Memory B cell (primary cell): ENCODE measurements around the gene STON1.
"Not testable (repeated sequence)": the region's sequence is repeated elsewhere in the genome, so short reads cannot be mapped to it uniquely, and the experiment has no call there.

Experiments
- ATAC-seq: fragments of 150-1000 bp; cut with Tn5 transposase; 2 replicates; pipeline ENCODE4 v1.10.0; 2021; ENCODE audit warnings: low read depth, mild to moderate bottlenecking, moderate library complexity
- DNase-seq, 2 donors: peaks; one replicate each; pipeline ENCODE4 v3.0.0; 2022; ENCODE audit warnings: low spot score in 2 of 2
- H3K27ac Mint-ChIP-seq: one replicate; pipeline ENCODE4 v1.8.0; 2022; ENCODE audit warnings: mild to moderate bottlenecking, moderate library complexity, mixed read lengths
- H3K27me3 Mint-ChIP-seq: one replicate; pipeline ENCODE4 v1.8.0; 2022; ENCODE audit warnings: mixed read lengths
- H3K36me3 Mint-ChIP-seq: one replicate; pipeline ENCODE4 v1.8.0; 2022; ENCODE audit warnings: mild to moderate bottlenecking, mixed read lengths
- H3K4me1 Mint-ChIP-seq: one replicate; pipeline ENCODE4 v1.8.0; 2022; ENCODE audit warnings: mixed read lengths
- H3K4me3 Mint-ChIP-seq: one replicate; pipeline ENCODE4 v1.8.0; 2022; ENCODE audit warnings: mild to moderate bottlenecking, moderate library complexity, mixed read lengths
- H3K9me3 Mint-ChIP-seq: one replicate; pipeline ENCODE4 v1.8.0; 2022; ENCODE audit warnings: mixed read lengths

The STON1 gene

GRCh38 chr2:48540237-48540935 lies 10.4 kb downstream of the STON1 start:
- no peak for ATAC-seq
- Mint-ChIP-seq H3K27me3 (no peaks in the 10 kb centered on the region), H3K4me1 (no peaks in the 10 kb centered on the region), H3K9me3 (no peaks in the 10 kb centered on the region), H3K27ac (no peak overlapping the region), H3K36me3 (no peaks in the 10 kb centered on the region), H3K4me3 (no peak overlapping the region)
- no peak for DNase-seq

GRCh38 chr2:48541666-48542389 lies 11.9 kb downstream of the STON1 start:
- ATAC-seq, result no peak

GRCh38 chr2:48543895-48544294 lies 13.9 kb downstream of the STON1 start:
- no peak for DNase-seq
- Mint-ChIP-seq H3K27ac (no peak overlapping the region), H3K4me3 (no peak overlapping the region), H3K27me3 (no peaks in the 10 kb centered on the region), H3K4me1 (no peaks in the 10 kb centered on the region), H3K9me3 (no peaks in the 10 kb centered on the region), H3K36me3 (no peaks in the 10 kb centered on the region)
- ATAC-seq, result no peak

More at GRCh38 chr2:48541666-48542389, 11.9 kb downstream of the STON1 start:
- no peaks in the 10 kb centered on the region for H3K36me3 Mint-ChIP-seq
- no peaks in the 10 kb centered on the region for H3K27me3 Mint-ChIP-seq
- H3K27ac Mint-ChIP-seq, result no peak overlapping the region
- H3K9me3 Mint-ChIP-seq, result no peaks in the 10 kb centered on the region
- DNase-seq, result no peak
- H3K4me1 Mint-ChIP-seq, result no peaks in the 10 kb centered on the region
- H3K4me3 Mint-ChIP-seq, result no peak overlapping the region

- no peak for DNase-seq
- Mint-ChIP-seq H3K36me3 (no peaks in the 10 kb centered on the region), H3K9me3 (no peaks in the 10 kb centered on the region), H3K4me3 (no peak overlapping the region), H3K27ac (no peak overlapping the region), H3K4me1 (no peaks in the 10 kb centered on the region), H3K27me3 (no peaks in the 10 kb centered on the region)
- no peak for ATAC-seq
Observed at GRCh38 chr2:48545244-48545643, 15.3 kb downstream of the STON1 start.

GRCh38 chr2:48548840-48549239 lies 18.9 kb downstream of the STON1 start:
- Mint-ChIP-seq H3K27ac (no peak overlapping the region), H3K9me3 (peaks cover 2% of the 10 kb centered on the region), H3K4me1 (no peaks in the 10 kb centered on the region), H3K36me3 (peaks cover 3% of the 10 kb centered on the region), H3K4me3 (no peak overlapping the region), H3K27me3 (peaks cover 3% of the 10 kb centered on the region)
- DNase-seq (no peak), ATAC-seq (no peak)

- Mint-ChIP-seq H3K27ac (no peak overlapping the region), H3K27me3 (peaks cover 3% of the 10 kb centered on the region), H3K4me3 (no peak overlapping the region), H3K4me1 (no peaks in the 10 kb centered on the region), H3K9me3 (peaks cover 2% of the 10 kb centered on the region), H3K36me3 (peaks cover 3% of the 10 kb centered on the region)
- no peak for ATAC-seq
- DNase-seq, result no peak
Observed at GRCh38 chr2:48549972-48550371, 20.0 kb downstream of the STON1 start.

- H3K36me3 Mint-ChIP-seq, result peaks cover 3% of the 10 kb centered on the region
- no peaks in the 10 kb centered on the region for H3K4me1 Mint-ChIP-seq
- H3K9me3 Mint-ChIP-seq, result peaks cover 2% of the 10 kb centered on the region
- no peak overlapping the region for H3K4me3 Mint-ChIP-seq
- DNase-seq (no peak), ATAC-seq (no peak)
- H3K27me3 Mint-ChIP-seq, result peaks cover 3% of the 10 kb centered on the region
- no peak overlapping the region for H3K27ac Mint-ChIP-seq
Observed at GRCh38 chr2:48551548-48551947, 21.6 kb downstream of the STON1 start.

- H3K27me3 Mint-ChIP-seq, H3K4me1 Mint-ChIP-seq, H3K36me3 Mint-ChIP-seq, ATAC-seq, H3K27ac Mint-ChIP-seq, H3K4me3 Mint-ChIP-seq, H3K9me3 Mint-ChIP-seq, DNase-seq: not testable (repeated sequence)
Observed at GRCh38 chr2:48555071-48555470, 25.1 kb downstream of the STON1 start.

- no peak for ATAC-seq
- no peak overlapping the region for H3K27ac Mint-ChIP-seq
- peaks cover 1% of the 10 kb centered on the region for H3K27me3 Mint-ChIP-seq
- peaks cover 2% of the 10 kb centered on the region for H3K36me3 Mint-ChIP-seq
- no peak overlapping the region for H3K4me3 Mint-ChIP-seq
- no peaks in the 10 kb centered on the region for H3K9me3 Mint-ChIP-seq
- no peak for DNase-seq
- H3K4me1 Mint-ChIP-seq, result peaks cover 2% of the 10 kb centered on the region
Observed at GRCh38 chr2:48558456-48558855, 28.5 kb downstream of the STON1 start.

GRCh38 chr2:48560546-48561209 lies 30.7 kb downstream of the STON1 start:
- no peak overlapping the region for H3K27ac Mint-ChIP-seq
- no peaks in the 10 kb centered on the region for H3K36me3 Mint-ChIP-seq
- H3K4me1 Mint-ChIP-seq, result peaks cover 2% of the 10 kb centered on the region
- no peaks in the 10 kb centered on the region for H3K27me3 Mint-ChIP-seq
- no peaks in the 10 kb centered on the region for H3K9me3 Mint-ChIP-seq
- DNase-seq (no peak), ATAC-seq (no peak)
- no peak overlapping the region for H3K4me3 Mint-ChIP-seq

- no peaks in the 10 kb centered on the region for H3K9me3 Mint-ChIP-seq
- DNase-seq (no peak), ATAC-seq (no peak)
Observed at GRCh38 chr2:48562281-48562680, 32.3 kb downstream of the STON1 start.

GRCh38 chr2:48566592-48567310 lies 36.8 kb downstream of the STON1 start:
- Mint-ChIP-seq H3K4me3 (no peak overlapping the region), H3K9me3 (no peaks in the 10 kb centered on the region), H3K27me3 (peaks cover 5% of the 10 kb centered on the region), H3K36me3 (no peaks in the 10 kb centered on the region), H3K27ac (no peak overlapping the region), H3K4me1 (no peaks in the 10 kb centered on the region)
- ATAC-seq (no peak), DNase-seq (no peak)

More at GRCh38 chr2:48562281-48562680, 32.3 kb downstream of the STON1 start:
- Mint-ChIP-seq H3K27me3 (no peaks in the 10 kb centered on the region), H3K4me1 (peaks cover 2% of the 10 kb centered on the region), H3K36me3 (no peaks in the 10 kb centered on the region), H3K27ac (no peak overlapping the region), H3K4me3 (no peak overlapping the region)

- H3K9me3 Mint-ChIP-seq, result no peaks in the 10 kb centered on the region
- peaks cover 5% of the 10 kb centered on the region for H3K27me3 Mint-ChIP-seq
- no peaks in the 10 kb centered on the region for H3K36me3 Mint-ChIP-seq
- DNase-seq (no peak), ATAC-seq (no peak)
- no peak overlapping the region for H3K4me3 Mint-ChIP-seq
- H3K27ac Mint-ChIP-seq, result no peak overlapping the region
- no peaks in the 10 kb centered on the region for H3K4me1 Mint-ChIP-seq
Observed at GRCh38 chr2:48567671-48568070, 37.7 kb downstream of the STON1 start.

- peaks cover 5% of the 10 kb centered on the region for H3K27me3 Mint-ChIP-seq
Observed at GRCh38 chr2:48568547-48568946, 38.6 kb downstream of the STON1 start.

More at GRCh38 chr2:48568547-48568946, 38.6 kb downstream of the STON1 start:
- DNase-seq (no peak), ATAC-seq (no peak)
- Mint-ChIP-seq H3K9me3 (no peaks in the 10 kb centered on the region), H3K36me3 (no peaks in the 10 kb centered on the region), H3K4me3 (no peak overlapping the region), H3K4me1 (no peaks in the 10 kb centered on the region), H3K27ac (no peak overlapping the region)
